Measurements from ENCODE around the gene GIPC1. TPM values are rescaled to one million over a fixed set of nuclear protein-coding genes. Genes with fewer than 3 reads are reported as not detected.
"Not testable (repeated sequence)": the region's sequence is repeated elsewhere in the genome, so short reads cannot be mapped to it uniquely, and the experiment has no call there.

The GIPC1 gene
- total and polyA plus RNA-seq, 7 donors: 65.1 to 378 (median 97.7) TPM

GRCh38 chr19:14542711-14543328 lies 46.9 kb upstream of the GIPC1 start:
- no peak for DNase-seq
- intact Hi-C loops (cut with DNase I): no loop called here
- H3K27me3 ChIP-seq: no peaks in the 10 kb centered on the region
- H3K4me1 ChIP-seq: peaks cover 0 to 16% (median 8%) of the 10 kb centered on the region in 4 donors
- H3K27ac ChIP-seq: peak overlapping the region in 1 of 4 donors; percentile 25
- no peaks in the 10 kb centered on the region for H3K36me3 ChIP-seq
- no peaks in the 10 kb centered on the region for H3K9me3 ChIP-seq
- WGBS, 2 donors: 57 to 59% methylated on average over 7 of the region's 7 CpGs
- TF ChIP-seq EP300 (IDR thresholded peaks at IDR 0.05) (no peak), POLR2AphosphoS5 (IDR thresholded peaks at IDR 0.05) (peak in 1 of 4 donors; percentile 12)
- H3K4me3 ChIP-seq: no peak overlapping the region

GRCh38 chr19:14541979-14542378 lies 46.1 kb upstream of the GIPC1 start:
- H3K36me3 ChIP-seq; H3K27ac ChIP-seq; H3K27me3 ChIP-seq; intact Hi-C loops (cut with DNase I); DNase-seq; H3K4me3 ChIP-seq; H3K9me3 ChIP-seq: not testable (repeated sequence)
- peaks cover 0 to 16% (median 10%) of the 10 kb centered on the region in 4 donors for H3K4me1 ChIP-seq
- 76 to 88% methylated on average over 5 of the region's 5 CpGs for WGBS, 2 donors

GRCh38 chr19:14540741-14541525 lies 45.0 kb upstream of the GIPC1 start:
- no peaks in the 10 kb centered on the region for H3K36me3 ChIP-seq
- no peak for DNase-seq
- H3K27ac ChIP-seq: no peak overlapping the region
- H3K4me3 ChIP-seq: no peak overlapping the region
- intact Hi-C loops (cut with DNase I): no loop called here
- no peaks in the 10 kb centered on the region for H3K9me3 ChIP-seq
- 93% methylated on average over 19 of the region's 19 CpGs for WGBS, 2 donors
- no peaks in the 10 kb centered on the region for H3K27me3 ChIP-seq
- TF ChIP-seq POLR2AphosphoS5 (IDR thresholded peaks at IDR 0.05) (no peak), POLR2A (IDR thresholded peaks at IDR 0.05) (no peak), EP300 (IDR thresholded peaks at IDR 0.05) (no peak), CTCF (IDR thresholded peaks at IDR 0.05) (no peak)
- peaks cover 0 to 18% (median 11%) of the 10 kb centered on the region in 4 donors for H3K4me1 ChIP-seq

GRCh38 chr19:14536926-14537692 lies 41.2 kb upstream of the GIPC1 start:
- 13 to 36% methylated on average over 24 of the region's 24 CpGs for WGBS, 2 donors

GRCh38 chr19:14533450-14533849 lies 37.5 kb upstream of the GIPC1 start:
- Histone ChIP-seq H3K27ac (no peak overlapping the region), H3K9me3 (no peaks in the 10 kb centered on the region), H3K36me3 (no peaks in the 10 kb centered on the region), H3K4me3 (no peak overlapping the region), H3K27me3 (no peaks in the 10 kb centered on the region), H3K4me1 (peaks cover 0 to 20% (median 13%) of the 10 kb centered on the region in 4 donors)
- no peak for TF ChIP-seq EP300 (IDR thresholded peaks at IDR 0.05)
- TF ChIP-seq POLR2AphosphoS5 (IDR thresholded peaks at IDR 0.05): no peak
- no peak for TF ChIP-seq CTCF (IDR thresholded peaks at IDR 0.05)
- no peak for TF ChIP-seq POLR2A (IDR thresholded peaks at IDR 0.05)
- 93 to 96% methylated on average over 5 of the region's 5 CpGs for whole genome bisulfite sequencing, 2 donors
- intact Hi-C loops (cut with DNase I): no loop called here
- DNase-seq: no peak

More at GRCh38 chr19:14536926-14537692, 41.2 kb upstream of the GIPC1 start:
- Histone ChIP-seq H3K36me3 (no peaks in the 10 kb centered on the region), H3K27ac (peak overlapping the region in 1 of 4 donors; percentile 28), H3K4me1 (peaks cover 0 to 7% (median 0%) of the 10 kb centered on the region in 4 donors), H3K4me3 (peak overlapping the region in 2 of 4 donors; percentile 8 to 16), H3K27me3 (no peaks in the 10 kb centered on the region), H3K9me3 (no peaks in the 10 kb centered on the region)
- TF ChIP-seq POLR2AphosphoS5 (IDR thresholded peaks at IDR 0.05) (no peak), CTCF (IDR thresholded peaks at IDR 0.05) (no peak), POLR2A (IDR thresholded peaks at IDR 0.05) (no peak), EP300 (IDR thresholded peaks at IDR 0.05) (no peak)
- no peak for DNase-seq
- intact Hi-C loops (cut with DNase I): no loop called here
